Middle frontal gyrus (tissue), 1 donor: Measurements from ENCODE around the gene TMEM209.
A peak's percentile ranks its signal among the peaks of the same experiment; 100 is the strongest.
"Not testable (repeated sequence)": the region's sequence is repeated elsewhere in the genome, so short reads cannot be mapped to it uniquely, and the experiment has no call there.

Experiments used
- DNase-seq: peaks from one replicate; pipeline ENCODE4 v3.0.0-alpha.2; 2015; ENCODE audit warnings: low spot score; ENCODE audit errors: extremely low spot score

TMEM209 gene

DNA sequence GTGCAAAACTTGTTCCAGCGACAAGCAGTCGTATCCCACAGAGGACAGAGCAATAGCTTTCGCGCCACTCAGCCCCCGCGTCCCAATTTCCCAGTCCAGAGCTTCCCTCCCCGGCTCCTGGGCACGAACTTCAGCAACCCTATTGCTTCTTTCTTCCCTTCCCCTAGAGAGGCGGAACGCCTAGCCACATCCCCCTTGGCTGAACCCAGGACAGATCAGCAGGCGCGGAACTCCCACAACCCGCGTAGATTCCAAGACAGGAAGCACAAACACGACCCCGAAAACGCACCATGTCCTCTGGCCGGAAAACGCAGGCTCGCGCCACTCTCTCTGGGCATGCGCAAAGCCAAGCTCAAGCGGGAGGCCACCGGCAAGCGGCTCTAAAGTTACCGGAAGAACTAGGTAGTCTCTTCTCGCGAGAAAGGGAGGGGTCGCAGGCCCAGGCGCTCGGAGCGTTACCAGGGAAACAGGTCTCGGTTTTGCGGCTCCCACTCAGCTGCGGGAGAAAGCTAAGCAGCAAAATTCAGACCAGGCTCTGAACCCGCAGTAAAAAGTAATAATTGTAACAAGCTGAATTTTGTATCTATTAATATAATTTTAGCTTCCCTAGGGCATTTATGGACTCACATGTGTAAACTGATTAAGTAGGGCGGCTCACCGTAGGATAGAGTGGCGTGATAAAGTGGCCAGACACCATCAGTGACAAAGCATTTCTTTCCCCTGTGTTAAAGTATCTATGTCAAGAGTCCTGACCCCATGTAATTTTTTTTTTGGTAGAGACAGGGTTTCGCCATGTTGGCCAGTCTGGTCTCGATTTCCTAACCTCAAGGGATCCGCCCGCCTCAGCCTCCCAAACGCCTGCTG is at the start of gene TMEM209:
TSS of gene TMEM209 (minus strand) at position 323 of the 864 bp plus-strand sequence. CDS start at position 292, 31 bp downstream.
- DNase-seq: peak; percentile 94

DNA sequence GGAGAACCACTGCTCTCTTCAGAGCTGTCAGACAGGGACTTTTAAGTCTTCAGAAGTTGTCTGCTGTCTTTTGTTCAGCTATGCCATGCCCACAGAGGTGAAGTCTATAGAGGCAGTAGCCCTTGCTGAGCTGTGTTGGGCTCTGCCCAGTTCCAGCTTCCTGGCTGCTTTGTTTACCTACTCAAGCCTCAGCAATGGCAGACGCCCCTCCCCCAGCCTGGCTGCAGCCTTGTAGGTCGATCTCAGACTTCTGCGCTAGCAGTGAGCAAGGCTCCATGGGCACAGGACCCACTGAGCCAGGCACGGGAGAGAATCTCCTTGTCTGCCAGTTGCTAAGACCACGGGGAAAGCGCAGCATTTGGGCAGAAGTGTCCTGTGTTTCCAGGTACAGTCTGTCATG is 49.3 kb upstream of the TMEM209 start:
- DNase-seq: no peak

DNA sequence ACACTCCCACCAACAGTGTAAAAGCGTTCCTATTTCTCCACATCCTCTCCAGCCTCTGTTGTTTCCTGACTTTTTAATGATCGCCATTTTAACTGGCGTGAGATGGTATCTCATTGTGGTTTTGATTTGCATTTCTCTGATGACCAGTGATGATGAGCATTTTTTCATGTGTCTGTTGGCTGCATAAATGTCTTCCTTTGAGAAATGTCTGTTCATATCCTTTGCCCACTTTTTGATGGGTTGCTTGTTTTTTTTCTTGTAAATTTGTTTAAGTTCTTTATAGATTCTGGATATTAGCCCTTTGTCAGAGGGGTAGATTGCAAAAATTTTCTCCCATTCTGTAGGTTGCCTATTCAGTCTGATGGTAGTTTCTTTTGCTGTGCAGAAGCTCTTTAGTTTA is 44.4 kb upstream of the TMEM209 start:
- not testable (repeated sequence) for DNase-seq

GRCh38 chr7:130248842-130249241 is 43.6 kb upstream of the TMEM209 start:
- not testable (repeated sequence) for DNase-seq

DNA sequence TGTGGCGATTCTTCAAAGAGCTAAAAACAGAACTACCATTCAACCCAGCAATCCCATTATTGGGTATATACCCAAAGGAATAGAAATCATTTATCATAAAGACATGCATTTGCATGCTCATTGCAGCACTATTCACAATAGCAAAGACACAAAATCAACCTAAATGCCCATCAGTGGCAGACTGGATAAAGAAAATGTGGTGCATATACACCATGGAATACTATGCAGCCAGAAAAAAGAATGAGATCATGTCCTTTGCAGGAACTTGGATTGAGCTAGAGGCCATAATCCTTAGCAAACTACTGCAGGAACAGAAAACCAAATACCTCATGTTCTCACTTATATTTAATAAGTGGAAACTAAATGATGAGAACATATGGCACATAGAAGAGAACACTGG is 41.3 kb upstream of the TMEM209 start:
- not testable (repeated sequence) for DNase-seq

DNA sequence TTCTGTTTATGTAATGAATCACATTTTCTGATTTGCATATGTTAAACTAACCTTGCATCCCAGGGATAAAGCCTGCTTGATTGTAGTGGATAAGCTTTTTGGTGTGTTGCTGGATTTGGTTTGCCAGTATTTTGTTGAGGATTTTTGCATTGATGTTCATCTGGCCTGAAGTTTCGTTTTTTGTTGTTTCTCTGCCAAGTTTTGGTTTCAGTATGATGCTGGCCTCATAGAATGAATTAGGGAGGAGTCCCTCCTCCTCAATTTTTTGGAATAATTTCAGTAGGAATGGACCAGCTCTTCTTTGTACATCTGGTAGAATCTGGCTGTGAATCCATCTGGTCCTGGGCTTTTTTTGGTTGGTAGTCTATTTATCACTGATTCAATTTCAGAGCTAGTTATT is 38.3 kb upstream of the TMEM209 start:
- DNase-seq: not testable (repeated sequence)

GRCh38 chr7:130242198-130243014 is 37.2 kb upstream of the TMEM209 start:
- DNase-seq: no peak

- DNase-seq: no peak
These were observed 35.0 kb upstream of the TMEM209 start for GRCh38 chr7:130240240-130240639.

DNA sequence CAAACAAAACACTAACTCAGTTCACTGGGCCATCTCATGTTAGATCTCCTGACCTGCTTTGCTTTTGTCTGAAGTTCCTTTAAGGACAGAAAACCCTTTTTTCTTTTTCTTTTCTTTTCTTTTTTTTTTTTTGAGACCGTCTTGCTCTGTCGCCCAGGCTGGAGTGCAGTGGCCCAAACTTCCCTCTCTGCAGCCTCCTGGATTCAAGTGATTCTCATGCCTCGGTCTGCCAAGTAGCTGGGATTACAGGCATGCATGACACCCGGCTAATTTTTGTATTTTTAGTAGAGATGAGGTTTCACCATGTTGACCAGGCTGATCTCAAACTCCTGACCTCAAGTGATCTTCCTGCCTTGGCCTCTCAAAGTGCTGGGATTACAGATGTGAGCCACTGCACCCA is 31.2 kb upstream of the TMEM209 start:
- not testable (repeated sequence) for DNase-seq

DNA sequence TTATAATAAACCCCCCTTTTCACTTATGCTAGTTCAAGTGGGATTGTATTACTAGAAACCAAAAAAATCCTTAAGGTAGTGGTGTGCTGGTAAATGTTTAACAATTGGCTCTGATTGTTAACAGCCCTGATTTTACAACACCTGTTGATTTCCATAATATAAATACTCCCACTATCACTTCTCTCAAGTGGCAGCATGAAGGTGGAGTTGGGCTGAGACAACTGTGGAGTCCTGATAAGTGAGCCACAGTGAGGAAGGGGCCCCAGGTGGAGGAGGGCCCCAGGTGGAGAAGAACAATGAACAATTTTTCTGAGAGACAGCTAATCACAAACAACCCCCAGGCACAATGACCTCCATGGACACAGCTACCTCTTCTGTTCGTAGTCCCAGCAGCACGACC is 28.9 kb upstream of the TMEM209 start:
- DNase-seq: no peak

DNA sequence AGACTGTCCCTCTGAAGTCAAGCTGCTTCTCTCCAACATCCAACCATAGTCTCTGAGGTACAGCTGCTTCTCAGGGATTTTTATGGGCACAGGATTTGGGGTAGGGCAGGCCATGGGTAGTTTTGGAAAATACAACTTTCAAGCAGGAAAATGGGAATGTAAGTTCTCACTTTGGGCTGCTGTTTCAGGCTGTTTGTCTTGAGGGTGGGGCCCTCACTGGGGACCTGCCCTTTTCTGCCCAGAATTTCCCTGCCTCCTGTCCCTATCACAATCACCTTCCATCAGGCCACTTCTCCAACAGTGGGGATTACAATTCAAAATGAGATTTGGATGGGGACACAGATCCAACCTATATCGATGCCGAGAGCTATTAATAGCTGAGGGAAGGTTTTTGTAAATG is 27.0 kb upstream of the TMEM209 start:
- no peak for DNase-seq

DNA sequence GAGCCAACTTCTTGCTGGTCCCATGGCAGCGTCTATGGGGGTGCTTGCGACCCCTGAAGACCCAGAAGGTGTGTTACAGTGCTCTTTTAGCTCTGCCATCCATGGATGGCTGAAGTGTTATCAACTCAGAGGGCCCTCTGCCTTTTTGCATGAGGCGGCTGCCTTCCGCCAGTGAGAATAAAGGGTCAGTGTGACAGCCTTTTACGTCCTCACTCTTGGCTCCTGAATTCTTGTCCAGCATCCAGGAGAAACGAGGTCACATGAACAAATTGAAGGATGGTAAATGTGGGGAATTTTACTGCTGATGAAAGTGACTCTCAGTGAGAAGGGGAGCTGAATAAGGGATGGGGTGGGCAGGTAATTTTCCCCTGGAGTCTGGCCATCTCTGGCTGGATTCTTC is 26.6 kb upstream of the TMEM209 start:
- DNase-seq: no peak

GRCh38 chr7:130229981-130230380 is 24.8 kb upstream of the TMEM209 start:
- DNase-seq: not testable (repeated sequence)

DNA sequence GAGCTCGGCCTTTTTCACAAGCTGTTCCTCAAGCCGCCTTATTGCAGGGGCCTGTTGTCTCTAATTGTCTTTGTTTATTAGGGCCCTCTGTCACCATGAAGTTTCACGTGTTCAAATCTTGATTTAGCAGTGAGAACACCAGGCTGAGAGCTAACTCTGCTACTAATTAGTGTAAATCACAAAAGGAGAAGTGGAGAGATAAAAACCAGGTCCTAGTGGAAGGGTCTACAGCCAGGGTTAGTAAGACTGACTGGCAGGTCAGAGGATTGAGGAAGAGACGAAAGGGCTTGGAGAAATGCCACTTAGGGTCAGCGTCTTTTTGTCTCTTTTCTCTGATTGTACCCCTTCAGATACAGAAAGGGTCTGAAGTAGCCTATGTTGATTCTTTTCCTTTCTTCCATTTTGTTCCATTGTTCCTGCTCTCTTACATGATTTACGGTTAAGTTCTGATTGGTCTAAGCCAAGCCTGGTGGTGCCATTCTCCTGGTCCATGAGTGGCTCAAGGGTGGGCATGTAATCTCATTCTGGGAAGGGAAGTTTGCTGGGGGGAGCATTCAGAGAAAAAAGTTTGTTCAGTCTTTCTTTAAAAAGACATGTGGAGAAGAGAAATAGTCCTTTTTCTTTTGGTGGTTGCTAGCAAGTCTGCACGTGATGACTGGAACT is 23.8 kb upstream of the TMEM209 start:
- DNase-seq: no peak

DNA sequence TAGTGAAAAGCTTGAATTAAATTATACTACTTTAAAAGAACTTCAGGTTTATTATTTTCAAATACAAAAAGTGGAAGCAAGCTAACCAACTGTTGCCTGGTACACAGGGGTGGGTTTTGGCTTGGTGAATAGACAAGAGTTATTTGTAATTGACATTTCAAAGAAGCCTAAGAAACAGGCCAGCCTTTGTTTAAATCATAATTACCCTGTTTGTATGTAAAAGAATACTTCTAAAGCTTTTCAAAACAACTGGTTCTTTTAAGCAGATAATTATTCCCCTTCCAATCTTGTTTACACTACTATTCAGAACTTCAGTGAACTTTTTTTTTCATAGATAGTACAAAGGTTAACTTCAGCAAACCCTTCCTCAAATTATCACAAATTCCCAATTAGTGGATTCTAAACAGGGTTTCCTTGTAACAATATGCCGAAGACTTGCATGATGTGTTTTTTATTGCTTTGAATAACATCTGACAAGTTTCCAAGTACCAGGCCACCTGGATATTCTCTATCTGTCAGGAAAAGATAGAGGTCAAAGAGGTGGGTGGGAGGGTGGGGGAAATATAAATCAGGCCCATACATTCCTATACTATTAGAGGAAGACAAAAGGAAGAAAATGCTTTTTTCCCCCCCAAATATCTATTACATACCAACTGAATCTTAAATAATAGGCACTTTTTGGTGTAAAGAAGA is 22.8 kb upstream of the TMEM209 start:
- DNase-seq: no peak

DNA sequence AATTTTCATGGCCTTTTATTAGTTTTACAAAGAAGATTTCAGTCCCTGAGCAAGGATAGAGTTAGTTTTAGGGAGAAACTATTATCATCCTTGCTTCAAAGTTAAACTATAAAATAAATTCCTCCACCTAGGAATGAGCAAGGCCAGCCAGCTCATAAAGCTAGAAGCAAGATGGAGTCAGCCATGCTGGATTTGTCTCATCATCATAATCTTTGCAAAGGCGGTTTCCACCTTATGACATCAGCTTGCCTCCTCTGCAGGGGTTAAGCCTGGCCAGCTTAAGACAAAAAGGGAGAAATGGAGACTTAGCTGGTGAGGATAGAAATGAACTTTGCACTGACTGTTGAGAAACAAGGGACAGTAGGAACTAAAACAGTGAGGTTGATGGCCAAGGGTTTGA is 21.1 kb upstream of the TMEM209 start:
- DNase-seq: no peak

DNA sequence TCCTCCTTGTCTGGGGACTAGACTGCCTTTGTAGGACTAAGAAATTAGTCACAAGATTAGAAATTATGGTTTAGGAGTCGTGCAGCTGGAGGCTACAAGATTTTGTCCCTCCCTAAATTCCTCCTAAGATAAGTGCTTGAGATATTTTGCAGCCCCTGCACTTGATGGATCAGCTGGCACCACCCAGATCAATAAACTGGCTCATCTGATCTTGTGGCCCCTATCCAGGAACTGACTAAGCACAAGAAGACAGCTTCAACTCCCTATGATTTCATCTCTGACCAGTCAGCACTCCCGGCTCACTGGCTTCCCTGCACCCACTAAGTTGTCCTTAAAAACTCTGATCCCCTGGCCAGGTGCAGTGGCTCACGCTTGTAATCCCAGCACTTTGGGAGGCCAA is 19.7 kb upstream of the TMEM209 start:
- not testable (repeated sequence) for DNase-seq

- no peak for DNase-seq
These were observed 19.0 kb upstream of the TMEM209 start for GRCh38 chr7:130224210-130224609.

DNA sequence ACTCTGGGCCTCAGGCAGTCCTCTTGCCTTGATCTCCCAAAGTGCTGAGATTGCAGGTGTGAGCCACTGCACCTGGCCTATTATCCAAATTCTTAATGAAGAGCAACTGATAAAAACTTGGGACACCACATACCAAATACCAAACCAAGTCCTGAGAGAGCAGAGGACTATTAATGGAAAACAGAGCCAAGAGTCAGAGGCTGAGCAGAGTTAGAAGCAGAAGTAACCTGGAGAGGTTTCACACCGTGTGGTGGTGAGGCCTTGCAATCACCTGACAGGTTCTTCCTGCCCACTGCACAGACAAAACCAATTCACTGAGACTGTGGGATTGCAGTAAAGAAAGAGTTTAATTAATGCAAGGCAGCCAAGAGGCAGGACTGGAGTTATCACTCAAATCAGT is 18.4 kb upstream of the TMEM209 start:
- DNase-seq: no peak

GRCh38 chr7:130221746-130222145 is 16.5 kb upstream of the TMEM209 start:
- no peak for DNase-seq

- no peak for DNase-seq
These were observed 14.7 kb upstream of the TMEM209 start for GRCh38 chr7:130219871-130220270.
